WI38 (cell line): Measurements from ENCODE around the gene OGDH.

ENCODE experiments used
- H3K4me3 ChIP-seq: 2 replicates; pipeline ENCODE4 v1.5.1; 2011; ENCODE audit warnings: low read depth, mild to moderate bottlenecking, control low read depth, low read length
- TF ChIP-seq, protein P1 (sequence below): IDR thresholded peaks from 2 replicates; pipeline ENCODE4 v1.5.1; 2012; ENCODE audit warnings: low read depth, mild to moderate bottlenecking, control low read depth, low read length

The OGDH gene

DNA sequence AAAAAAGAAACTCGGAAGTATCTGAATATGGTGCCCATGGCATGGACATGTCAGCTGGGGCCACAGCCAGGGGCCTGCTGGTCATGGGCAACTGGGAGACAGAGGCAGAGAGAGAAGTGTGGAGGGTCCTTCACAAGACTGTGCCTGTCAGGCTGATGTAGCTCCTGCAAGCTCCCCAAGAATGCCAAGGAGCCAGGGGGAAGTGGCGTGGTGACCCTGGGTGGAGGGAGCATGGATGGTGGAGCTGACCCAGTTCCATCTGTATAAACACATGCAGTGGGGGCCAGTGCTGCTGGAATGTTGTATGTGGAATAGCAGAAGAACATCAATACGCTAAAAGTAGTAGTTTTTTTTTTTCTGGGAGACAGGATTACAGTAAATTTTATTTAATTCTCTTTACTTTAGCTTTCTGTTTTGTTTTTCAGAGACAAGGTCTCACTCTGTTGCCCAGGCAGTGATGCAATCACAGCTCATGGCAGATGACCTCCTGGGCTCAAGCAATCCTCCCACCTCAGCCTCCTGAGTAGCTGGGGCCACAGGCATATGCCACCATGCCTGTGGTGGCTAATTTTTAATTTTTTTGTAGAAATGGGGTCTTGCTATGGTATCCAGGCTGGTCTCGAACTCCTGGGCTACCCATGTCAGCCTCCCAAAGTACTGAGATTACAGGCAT, 131.8 kb downstream of the OGDH start:
- H3K4me3 ChIP-seq: no peak overlapping the region
- TF ChIP-seq, protein P1, sequence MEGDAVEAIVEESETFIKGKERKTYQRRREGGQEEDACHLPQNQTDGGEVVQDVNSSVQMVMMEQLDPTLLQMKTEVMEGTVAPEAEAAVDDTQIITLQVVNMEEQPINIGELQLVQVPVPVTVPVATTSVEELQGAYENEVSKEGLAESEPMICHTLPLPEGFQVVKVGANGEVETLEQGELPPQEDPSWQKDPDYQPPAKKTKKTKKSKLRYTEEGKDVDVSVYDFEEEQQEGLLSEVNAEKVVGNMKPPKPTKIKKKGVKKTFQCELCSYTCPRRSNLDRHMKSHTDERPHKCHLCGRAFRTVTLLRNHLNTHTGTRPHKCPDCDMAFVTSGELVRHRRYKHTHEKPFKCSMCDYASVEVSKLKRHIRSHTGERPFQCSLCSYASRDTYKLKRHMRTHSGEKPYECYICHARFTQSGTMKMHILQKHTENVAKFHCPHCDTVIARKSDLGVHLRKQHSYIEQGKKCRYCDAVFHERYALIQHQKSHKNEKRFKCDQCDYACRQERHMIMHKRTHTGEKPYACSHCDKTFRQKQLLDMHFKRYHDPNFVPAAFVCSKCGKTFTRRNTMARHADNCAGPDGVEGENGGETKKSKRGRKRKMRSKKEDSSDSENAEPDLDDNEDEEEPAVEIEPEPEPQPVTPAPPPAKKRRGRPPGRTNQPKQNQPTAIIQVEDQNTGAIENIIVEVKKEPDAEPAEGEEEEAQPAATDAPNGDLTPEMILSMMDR: no peak

DNA sequence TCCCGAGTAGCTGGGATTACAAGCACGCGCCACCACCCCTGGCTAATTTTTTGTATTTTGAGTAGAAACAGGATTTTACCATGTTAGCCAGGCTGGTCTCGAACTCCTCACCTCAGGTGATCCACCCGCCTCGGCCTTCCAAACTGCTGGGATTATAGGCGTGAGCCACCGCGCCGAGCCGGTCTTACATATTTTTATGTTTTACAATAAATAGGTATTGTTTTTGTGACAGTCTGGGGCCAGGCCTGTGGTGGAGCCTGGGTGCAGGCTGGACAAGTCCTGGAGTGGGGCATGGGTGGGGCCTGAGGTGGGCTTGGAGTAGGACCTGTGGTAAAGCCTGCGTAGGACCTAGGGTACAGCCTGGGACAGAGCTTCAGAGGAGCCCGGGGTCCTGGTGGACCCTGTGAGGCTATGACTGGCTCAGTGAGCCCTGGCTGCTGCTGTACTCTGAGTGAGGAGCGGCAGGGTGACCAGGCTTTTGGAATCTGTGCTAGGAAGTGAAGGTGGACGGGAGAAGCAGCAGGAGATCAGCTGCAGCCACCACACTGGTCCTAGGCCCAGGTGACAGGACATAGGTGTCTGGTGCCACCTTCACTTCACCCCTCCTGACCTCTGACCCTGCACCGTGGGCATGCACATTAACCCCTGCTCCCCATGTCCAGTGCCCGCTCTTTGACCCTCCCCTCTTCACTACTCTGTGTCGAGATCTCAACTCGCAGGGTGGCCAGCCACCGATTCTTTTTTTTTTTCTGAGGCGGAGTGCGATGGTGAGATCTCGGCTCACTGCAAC, 132.6 kb downstream of the OGDH start:
- H3K4me3 ChIP-seq: no peak overlapping the region
- TF ChIP-seq, protein P1: no peak

DNA sequence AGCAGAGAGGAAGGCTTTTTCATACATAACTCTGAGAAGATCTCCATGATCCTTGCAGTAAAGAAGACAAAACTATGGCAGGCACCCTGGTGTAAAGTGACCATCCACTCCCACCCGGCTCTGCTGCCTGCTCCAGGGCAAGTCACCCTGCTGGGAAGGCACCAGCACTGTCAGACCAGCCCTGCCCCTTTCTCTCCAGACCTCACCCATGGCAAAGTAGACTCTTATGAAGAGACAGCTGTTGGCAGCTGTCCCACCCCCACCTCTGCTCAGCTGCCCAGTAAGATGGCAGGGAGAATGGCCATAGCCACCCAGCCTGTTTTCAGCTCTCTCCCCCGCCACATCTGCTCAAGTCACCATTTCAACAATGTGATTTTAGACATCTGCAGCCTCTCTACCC, 133.6 kb downstream of the OGDH start:
- TF ChIP-seq, protein P1: no peak
- H3K4me3 ChIP-seq: no peak overlapping the region

DNA sequence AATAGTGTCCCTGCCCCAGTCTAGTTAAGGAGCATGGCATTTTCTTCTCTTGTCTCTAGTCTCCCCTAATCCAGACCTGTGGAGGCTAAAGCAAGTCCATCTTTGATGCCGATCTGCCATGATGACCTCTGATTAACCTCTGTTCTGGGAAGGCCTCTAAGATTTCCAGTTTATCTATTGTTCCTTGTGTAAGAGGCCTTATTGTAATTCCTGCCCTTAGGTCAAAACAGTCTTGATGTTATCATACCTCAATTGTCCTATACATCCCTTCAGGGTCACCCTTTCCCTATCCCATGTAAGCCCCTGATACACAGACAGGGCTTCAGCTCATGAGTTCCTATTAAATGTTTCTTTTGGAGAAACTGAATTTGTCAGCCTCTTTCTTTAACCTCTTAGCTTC, 137.3 kb downstream of the OGDH start:
- H3K4me3 ChIP-seq: no peak overlapping the region
- TF ChIP-seq, protein P1: no peak

DNA sequence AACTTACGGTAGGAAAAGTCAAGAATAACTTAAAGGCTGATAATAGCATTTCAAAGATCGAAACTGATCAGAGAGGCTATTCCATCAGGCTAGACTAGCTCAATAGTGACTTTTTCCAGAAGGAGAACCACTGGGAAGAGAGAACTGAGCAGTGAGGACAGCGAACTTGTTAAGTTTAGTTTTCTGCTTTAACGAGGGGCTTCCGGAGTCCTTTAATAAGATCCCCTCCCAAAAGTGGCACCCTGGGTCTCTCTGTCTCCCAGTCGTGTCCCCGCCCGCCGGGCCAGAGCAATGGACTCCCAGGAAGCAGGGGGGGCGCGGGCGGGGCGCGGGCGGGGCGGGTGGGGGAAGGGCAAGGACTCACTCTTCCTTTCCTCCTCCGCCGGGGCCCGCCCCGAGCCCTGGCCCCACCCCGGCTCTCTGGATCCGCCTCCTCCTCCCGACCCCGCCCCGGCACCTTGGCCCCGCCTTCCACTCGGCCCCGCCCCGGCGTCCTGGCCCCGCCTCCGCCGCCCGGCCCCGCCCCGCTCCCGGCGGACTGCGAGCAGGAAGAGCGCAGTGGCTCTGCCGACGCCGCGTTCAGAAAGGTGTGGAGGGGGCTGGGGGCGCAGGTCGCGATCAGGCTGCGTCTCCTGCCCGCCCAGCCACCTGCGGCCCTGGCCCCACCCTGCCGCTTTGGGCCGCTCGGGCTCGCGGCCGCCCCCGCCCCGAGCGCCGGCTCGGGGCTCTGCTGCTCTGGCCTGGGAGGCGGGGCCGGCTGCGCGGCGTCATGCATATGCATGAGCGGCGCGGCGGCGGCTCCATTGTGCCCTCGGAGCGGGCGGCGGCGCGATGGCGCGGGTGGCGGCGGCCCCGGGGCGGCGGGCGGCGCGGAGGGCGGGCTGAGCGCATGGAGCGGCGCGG, 141.9 kb downstream of the OGDH start, which contains the start of gene ZMIZ2:
Gene ZMIZ2, plus strand, starts transcription at position 803 of the 903 bp plus-strand sequence. CDS start 7,403 bp downstream, outside the sequence.
- peak within 1 kb of the TSS; percentile 87 for H3K4me3 ChIP-seq
- TF ChIP-seq, protein P1: no peak

DNA sequence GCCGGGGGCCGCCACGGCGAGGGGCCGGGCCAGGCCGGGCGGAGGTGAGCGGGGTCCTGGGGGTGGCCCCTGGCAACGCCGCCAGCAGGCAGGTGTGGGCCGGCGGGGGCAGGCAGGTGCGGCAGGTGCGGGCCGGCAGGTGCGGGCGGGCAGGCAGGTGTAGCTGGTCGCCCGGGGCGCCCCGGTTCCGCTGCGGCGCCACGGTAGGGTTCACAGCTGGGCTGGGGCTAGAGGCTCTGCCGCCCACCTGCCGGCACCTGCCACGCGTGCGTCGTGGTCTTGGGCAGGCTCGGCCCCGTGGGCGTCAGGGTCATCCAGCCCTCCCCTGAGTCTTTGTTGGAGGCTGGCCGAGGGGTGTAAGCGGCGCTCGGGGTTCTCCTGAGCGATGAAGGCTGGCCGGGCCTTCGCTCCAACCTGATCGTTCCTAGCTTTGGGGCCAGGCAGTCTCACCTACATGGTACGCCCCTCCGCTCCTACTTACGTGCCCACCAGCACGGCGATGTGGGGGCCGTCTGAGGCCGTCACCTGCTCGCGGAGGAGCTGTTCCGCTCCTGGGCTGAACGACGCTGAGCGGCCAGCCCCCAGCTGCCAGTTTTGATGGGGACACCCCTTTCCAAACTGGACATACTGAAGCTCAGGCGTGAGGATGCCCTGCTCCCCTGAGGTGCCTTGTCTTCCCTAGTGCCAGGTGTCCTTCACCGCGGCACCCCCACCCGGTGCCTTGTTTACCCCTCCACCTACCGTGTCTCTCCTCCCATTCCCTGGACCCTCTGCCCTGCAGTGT, 142.7 kb downstream of the OGDH start:
- TF ChIP-seq, protein P1: no peak
- H3K4me3 ChIP-seq: peak overlapping the region; percentile 87
